ENCODE measurements around the gene KLRK1.
"Not testable (repeated sequence)": the region's sequence is repeated elsewhere in the genome, so short reads cannot be mapped to it uniquely, and the experiment has no call there.

KLRK1 gene

GRCh38 chr12:10362828-10363657 is 26.8 kb downstream of the KLRK1 start:
- no peak for DNase-seq (ENCODE audit: low read depth)

- no peak for DNase-seq (ENCODE audit: low read depth)
Observed at GRCh38 chr12:10362325-10362724, 27.5 kb downstream of the KLRK1 start.

- no peak for DNase-seq (ENCODE audit: low read depth)
Observed at GRCh38 chr12:10361622-10362021, 28.2 kb downstream of the KLRK1 start.

- DNase-seq (ENCODE audit: low read depth) = no peak
Observed at GRCh38 chr12:10361084-10361483, 28.8 kb downstream of the KLRK1 start.

- no peak for DNase-seq (ENCODE audit: low read depth)
Observed at GRCh38 chr12:10358969-10359368, 30.9 kb downstream of the KLRK1 start.

- no peak for DNase-seq (ENCODE audit: low read depth)
Observed at GRCh38 chr12:10358131-10358530, 31.7 kb downstream of the KLRK1 start.

GRCh38 chr12:10354502-10354901 is 35.3 kb downstream of the KLRK1 start:
- DNase-seq (ENCODE audit: low read depth) = no peak

GRCh38 chr12:10354071-10354470 is 35.8 kb downstream of the KLRK1 start:
- no peak for DNase-seq (ENCODE audit: low read depth)

- DNase-seq (ENCODE audit: low read depth) = not testable (repeated sequence)
Observed at GRCh38 chr12:10351457-10351856, 38.4 kb downstream of the KLRK1 start.

- no peak for DNase-seq (ENCODE audit: low read depth)
Observed at GRCh38 chr12:10341892-10342509, 47.8 kb downstream of the KLRK1 start.

- DNase-seq (ENCODE audit: low read depth) = not testable (repeated sequence)
Observed at GRCh38 chr12:10340946-10341345, 48.9 kb downstream of the KLRK1 start.

GRCh38 chr12:10339053-10339840 is 50.6 kb downstream of the KLRK1 start:
- DNase-seq (ENCODE audit: low read depth) = no peak

GRCh38 chr12:10338470-10338869 is 51.4 kb downstream of the KLRK1 start:
- not testable (repeated sequence) for DNase-seq (ENCODE audit: low read depth)

- not testable (repeated sequence) for DNase-seq (ENCODE audit: low read depth)
Observed at GRCh38 chr12:10336196-10336595, 53.6 kb downstream of the KLRK1 start.

GRCh38 chr12:10331642-10332239 is 58.1 kb downstream of the KLRK1 start:
- DNase-seq (ENCODE audit: low read depth) = no peak

GRCh38 chr12:10328691-10329090 is 61.1 kb downstream of the KLRK1 start:
- not testable (repeated sequence) for DNase-seq (ENCODE audit: low read depth)

Measured in T follicular helper cell (primary cell).